ENCODE results near the gene RIC3.

DNA sequence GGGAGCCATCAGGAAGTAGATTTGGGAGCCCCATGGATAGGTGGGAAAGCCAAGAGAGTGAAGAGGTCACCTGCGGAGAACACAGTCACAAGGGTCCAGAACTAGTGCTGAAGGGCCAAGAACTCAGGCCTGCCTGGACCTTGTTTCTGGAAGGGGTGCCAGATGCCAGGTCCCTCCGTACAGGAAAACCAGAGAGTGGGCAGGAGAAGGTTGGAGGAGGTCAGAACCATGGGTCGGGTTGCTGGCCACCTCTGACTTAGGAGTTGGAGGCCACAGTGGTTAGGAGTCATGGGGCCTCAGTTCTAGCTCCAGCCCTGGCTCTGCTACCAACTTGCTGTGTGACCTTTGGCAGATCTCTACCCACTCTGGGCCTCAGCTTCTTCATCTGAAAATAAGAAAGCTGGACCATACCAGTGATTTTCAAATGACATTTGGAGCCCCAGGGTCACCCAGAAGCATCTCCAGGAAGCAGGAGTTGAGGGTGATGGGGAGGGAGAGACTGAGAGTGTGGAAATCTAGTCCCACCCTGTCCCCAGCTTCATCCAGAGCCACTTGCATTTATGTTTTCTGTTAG, 108.6 kb downstream of the RIC3 start:
- TF ChIP-seq FOXM1 (IDR thresholded peaks at IDR 0.05; ENCODE audit: borderline replicate concordance, low read depth) (no peak), TAF1 (IDR thresholded peaks at IDR 0.05; ENCODE audit: low read depth) (no peak), RAD21 (IDR thresholded peaks at IDR 0.05; ENCODE audit: low read depth) (no peak), TEAD4 (IDR thresholded peaks at IDR 0.05) (no peak), CREB1 (IDR thresholded peaks at IDR 0.05; ENCODE audit: low read depth) (no peak), EGR1 (IDR thresholded peaks at IDR 0.05) (no peak), EP300 (IDR thresholded peaks at IDR 0.05; ENCODE audit: borderline replicate concordance) (no peak), YY1 (IDR thresholded peaks at IDR 0.05; ENCODE audit: low read depth) (no peak), NFIC (IDR thresholded peaks at IDR 0.05) (no peak)
- TF ChIP-seq, protein P1, sequence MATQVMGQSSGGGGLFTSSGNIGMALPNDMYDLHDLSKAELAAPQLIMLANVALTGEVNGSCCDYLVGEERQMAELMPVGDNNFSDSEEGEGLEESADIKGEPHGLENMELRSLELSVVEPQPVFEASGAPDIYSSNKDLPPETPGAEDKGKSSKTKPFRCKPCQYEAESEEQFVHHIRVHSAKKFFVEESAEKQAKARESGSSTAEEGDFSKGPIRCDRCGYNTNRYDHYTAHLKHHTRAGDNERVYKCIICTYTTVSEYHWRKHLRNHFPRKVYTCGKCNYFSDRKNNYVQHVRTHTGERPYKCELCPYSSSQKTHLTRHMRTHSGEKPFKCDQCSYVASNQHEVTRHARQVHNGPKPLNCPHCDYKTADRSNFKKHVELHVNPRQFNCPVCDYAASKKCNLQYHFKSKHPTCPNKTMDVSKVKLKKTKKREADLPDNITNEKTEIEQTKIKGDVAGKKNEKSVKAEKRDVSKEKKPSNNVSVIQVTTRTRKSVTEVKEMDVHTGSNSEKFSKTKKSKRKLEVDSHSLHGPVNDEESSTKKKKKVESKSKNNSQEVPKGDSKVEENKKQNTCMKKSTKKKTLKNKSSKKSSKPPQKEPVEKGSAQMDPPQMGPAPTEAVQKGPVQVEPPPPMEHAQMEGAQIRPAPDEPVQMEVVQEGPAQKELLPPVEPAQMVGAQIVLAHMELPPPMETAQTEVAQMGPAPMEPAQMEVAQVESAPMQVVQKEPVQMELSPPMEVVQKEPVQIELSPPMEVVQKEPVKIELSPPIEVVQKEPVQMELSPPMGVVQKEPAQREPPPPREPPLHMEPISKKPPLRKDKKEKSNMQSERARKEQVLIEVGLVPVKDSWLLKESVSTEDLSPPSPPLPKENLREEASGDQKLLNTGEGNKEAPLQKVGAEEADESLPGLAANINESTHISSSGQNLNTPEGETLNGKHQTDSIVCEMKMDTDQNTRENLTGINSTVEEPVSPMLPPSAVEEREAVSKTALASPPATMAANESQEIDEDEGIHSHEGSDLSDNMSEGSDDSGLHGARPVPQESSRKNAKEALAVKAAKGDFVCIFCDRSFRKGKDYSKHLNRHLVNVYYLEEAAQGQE (IDR thresholded peaks at IDR 0.05; ENCODE audit: low read depth), result no peak
- TF ChIP-seq, protein P2, sequence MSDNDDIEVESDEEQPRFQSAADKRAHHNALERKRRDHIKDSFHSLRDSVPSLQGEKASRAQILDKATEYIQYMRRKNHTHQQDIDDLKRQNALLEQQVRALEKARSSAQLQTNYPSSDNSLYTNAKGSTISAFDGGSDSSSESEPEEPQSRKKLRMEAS (IDR thresholded peaks at IDR 0.05), result no peak
- TF ChIP-seq, protein P3, sequence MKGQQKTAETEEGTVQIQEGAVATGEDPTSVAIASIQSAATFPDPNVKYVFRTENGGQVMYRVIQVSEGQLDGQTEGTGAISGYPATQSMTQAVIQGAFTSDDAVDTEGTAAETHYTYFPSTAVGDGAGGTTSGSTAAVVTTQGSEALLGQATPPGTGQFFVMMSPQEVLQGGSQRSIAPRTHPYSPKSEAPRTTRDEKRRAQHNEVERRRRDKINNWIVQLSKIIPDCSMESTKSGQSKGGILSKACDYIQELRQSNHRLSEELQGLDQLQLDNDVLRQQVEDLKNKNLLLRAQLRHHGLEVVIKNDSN (IDR thresholded peaks at IDR 0.05), result no peak

Data from Ishikawa (cell line).